HepG2 (cell line): ENCODE measurements around the gene COMT. TPM values are rescaled to one million over a fixed set of nuclear protein-coding genes. Genes with fewer than 3 reads are reported as not detected.
A peak's percentile ranks its signal among the peaks of the same experiment; 100 is the strongest.

ENCODE experiments used
- ATAC-seq: fragments of 200-7000 bp; cut with Tn5 transposase; 3 replicates; pipeline ENCODE4 v1.9.1; 2020; ENCODE audit warnings: mild to moderate bottlenecking, moderate library complexity
- BruUV-seq: library from RNA; stranded (reverse); fragments of 400-500 nt; replicated peaks from 2 replicates; lab custom pipeline; 2021; lab: Mats Ljungman, UMichigan
- CTCF ChIA-PET: fragments of 300-600 bp; formaldehyde crosslinking; extraction: SDS; loops from one replicate; lab custom pipeline; 2021; ENCODE audit warnings: low total read pairs, inconsistent platforms, low intra/inter-chr PET ratio; lab: Yijun Ruan, JAX
- POLR2A ChIA-PET: fragments of 350-600 bp; sonication (Branson Sonifier 250); formaldehyde crosslinking; loops from one replicate; lab custom pipeline; 2020; ENCODE audit warnings: antibody characterized with exemption, inconsistent platforms; lab: Yijun Ruan, JAX
- DNase-seq: peaks from one replicate; pipeline ENCODE4 v3.0.0-alpha.2; 2015; ENCODE audit warnings: low spot score
- FAIRE-seq: peaks from 3 replicates; lab custom pipeline; 2011; peaks lifted over from hg19 to GRCh38; lab: Jason Lieb, UNC
- H2AFZ ChIP-seq: one replicate; pipeline ENCODE4 v1.6.1; 2011; ENCODE audit warnings: low read length, inconsistent platforms
- H3K27ac ChIP-seq: fragments of 300-600 bp; 3 replicates; pipeline ENCODE4 v1.8.0; 2011; ENCODE audit warnings: mixed run types, mild to moderate bottlenecking, mixed read lengths, low read length, inconsistent platforms; ENCODE audit not compliant: insufficient read depth; ENCODE audit errors: extremely low read length
- H3K27me3 ChIP-seq, 2 experiments: fragments of 200-600 bp in 1 of 2; 2 replicates in 1 of 2; 3 replicates in 1 of 2; pipeline versions ENCODE4 v1.6.0 to v1.8.0; 2011; ENCODE audit warnings: low read length in 2 of 2, mild to moderate bottlenecking in 2 of 2, moderate library complexity in 2 of 2, inconsistent platforms in 1 of 2; ENCODE audit not compliant: insufficient read depth in 2 of 2, control insufficient read depth in 1 of 2
- H3K36me3 ChIP-seq, 2 experiments: fragments of 200-600 bp in 1 of 2; replicated peaks in 1 of 2; 2 replicates in 1 of 2; 3 replicates in 1 of 2; pipeline versions ENCODE4 v1.5.1 to v1.8.0; 2011; ENCODE audit warnings: low read length in 2 of 2, inconsistent platforms in 1 of 2; ENCODE audit not compliant: insufficient read depth in 2 of 2, control insufficient read depth in 1 of 2
- H3K4me1 ChIP-seq: 2 replicates; pipeline ENCODE4 v1.5.1; 2012; ENCODE audit warnings: low read length, inconsistent platforms; ENCODE audit not compliant: insufficient read depth
- H3K4me2 ChIP-seq: 2 replicates; pipeline ENCODE4 v1.6.0; 2011; ENCODE audit warnings: low read depth, low read length, inconsistent platforms
- H3K4me3 ChIP-seq, 3 experiments: fragments of 200-600 bp in 1 of 3; sonication (generic), shearing (Covaris generic) in 1 of 3; replicated peaks in 1 of 3; 2 replicates each; pipeline ENCODE4 v1.5.1; 2011 to 2016; ENCODE audit warnings: low read length in 3 of 3, inconsistent platforms in 2 of 3, low read depth in 2 of 3, mild to moderate bottlenecking in 2 of 3, control low read depth in 1 of 3, mixed read lengths in 1 of 3; ENCODE audit not compliant: insufficient read depth in 1 of 3
- H3K79me2 ChIP-seq: one replicate; pipeline ENCODE4 v1.6.1; 2011; ENCODE audit warnings: low read length, inconsistent platforms; ENCODE audit not compliant: insufficient read depth
- H3K9ac ChIP-seq: 2 replicates; pipeline ENCODE4 v1.6.0; 2011; ENCODE audit warnings: mild to moderate bottlenecking, low read depth, low read length, inconsistent platforms; ENCODE audit not compliant: insufficient read depth
- H3K9me3 ChIP-seq: 2 replicates; pipeline ENCODE4 v1.5.1; 2012; ENCODE audit warnings: mild to moderate bottlenecking, low read length
- H4K20me1 ChIP-seq: 2 replicates; pipeline ENCODE4 v1.6.0; 2011; ENCODE audit warnings: inconsistent platforms, mild to moderate bottlenecking, low read length, moderate library complexity; ENCODE audit not compliant: insufficient read depth
- CHD4 ChIP-seq: fragments of 200-600 bp; sonication (generic); IDR thresholded peaks from 2 replicates; pipeline ENCODE4 v1.7.0; 2017; ENCODE audit warnings: mild to moderate bottlenecking, low read length, borderline replicate concordance
- LBX2 ChIP-seq: sonication (generic); formaldehyde crosslinking; IDR thresholded peaks from 2 replicates; pipeline ENCODE4 v1.5.0; 2020; ENCODE audit warnings: missing genetic modification reagents, mild to moderate bottlenecking, borderline replicate concordance
- MEIS2 ChIP-seq: sonication (generic); formaldehyde crosslinking; IDR thresholded peaks from 2 replicates; pipeline ENCODE4 v1.9.0; 2021; ENCODE audit warnings: mild to moderate bottlenecking, missing genetic modification reagents
- NFYB ChIP-seq: sonication (generic); formaldehyde crosslinking; IDR thresholded peaks from 2 replicates; pipeline ENCODE4 v1.4.0; 2020; ENCODE audit warnings: missing genetic modification reagents
- NPAS2 ChIP-seq: sonication (generic); formaldehyde crosslinking; IDR thresholded peaks from 2 replicates; pipeline ENCODE4 v1.8.0; 2022; ENCODE audit warnings: mild to moderate bottlenecking, missing genetic modification reagents, borderline replicate concordance
- ZNF331 ChIP-seq: sonication (generic); formaldehyde crosslinking; IDR thresholded peaks from 2 replicates; pipeline ENCODE4 v1.4.0; 2020; ENCODE audit warnings: missing genetic modification reagents
- ZNF382 ChIP-seq: sonication (generic); formaldehyde crosslinking; IDR thresholded peaks from 2 replicates; pipeline ENCODE4 v1.5.0; 2020; ENCODE audit warnings: missing genetic modification reagents, mild to moderate bottlenecking, borderline replicate concordance
- ZNF44 ChIP-seq: sonication (generic); formaldehyde crosslinking; IDR thresholded peaks from 2 replicates; pipeline ENCODE4 v1.5.1; 2020; ENCODE audit warnings: mild to moderate bottlenecking, missing genetic modification reagents
- ZNF577 ChIP-seq: sonication (generic); formaldehyde crosslinking; IDR thresholded peaks from 2 replicates; pipeline ENCODE4 v1.4.0; 2020; ENCODE audit warnings: mild to moderate bottlenecking, low read depth, missing genetic modification reagents, borderline replicate concordance
- ZNF597 ChIP-seq: sonication (generic); formaldehyde crosslinking; IDR thresholded peaks from 2 replicates; pipeline ENCODE4 v1.5.0; 2020; ENCODE audit warnings: missing genetic modification reagents
- ZNF607 ChIP-seq: sonication (generic); formaldehyde crosslinking; IDR thresholded peaks from 2 replicates; pipeline ENCODE4 v1.5.1; 2020; ENCODE audit warnings: missing genetic modification reagents, mild to moderate bottlenecking, borderline replicate concordance
- ZNF772 ChIP-seq: sonication (generic); formaldehyde crosslinking; IDR thresholded peaks from 2 replicates; pipeline ENCODE4 v1.5.0; 2020; ENCODE audit warnings: mild to moderate bottlenecking, missing genetic modification reagents
- ZNF788 ChIP-seq: sonication (generic); formaldehyde crosslinking; IDR thresholded peaks from 2 replicates; pipeline ENCODE4 v1.5.0; 2020; ENCODE audit warnings: mild to moderate bottlenecking, missing genetic modification reagents, borderline replicate concordance
- WGBS: methylation state at CpG from one replicate; pipeline ENCODE4 v1.1.6; 2017; ENCODE audit warnings: low lambda C conversion rate; 5-methylcytosine and 5-hydroxymethylcytosine counted together
- in situ Hi-C: cut with HindIII; loops from 2 replicates; pipeline ENCODE4 v1.10.0; 2017; ENCODE audit warnings: low pct_unique_long_range_greater_than_20kb; ENCODE audit not compliant: extremely low pct_ligation_motif_present
- intact Hi-C: fragments of 100-400 bp; cut with micrococcal nuclease; formaldehyde crosslinking; loops from one replicate; pipeline ENCODE4 v1.10.0; 2022; ENCODE audit not compliant: unreplicated experiment
- polyA plus RNA-seq, 8 experiments: library from polyadenylated mRNA; depleted of rRNA in 3 of 8; stranded (reverse) in 7 of 8; unstranded in 1 of 8; fragments of >200 nt; fragmentation: Illumina TruSeq in 4 of 8; extraction: Trizol in 4 of 8; gene quantifications; 2 replicates each; pipeline versions ENCODE4 v1.2.1 to v1.2.3, GENCODE V29; 2011 to 2016; ENCODE audit warnings: low read depth in 4 of 8, missing spikeins in 1 of 8, mixed read lengths in 1 of 8; ENCODE audit not compliant: insufficient read depth in 1 of 8
- total RNA-seq, 5 experiments: library from RNA; depleted of rRNA; stranded (reverse); fragments of >200 nt; fragmentation: Illumina TruSeq; extraction: Trizol; gene quantifications; 2 replicates each; pipeline ENCODE4 v1.2.3, GENCODE V29; 2016; ENCODE audit warnings: low read depth in 1 of 5
- TF ChIP-seq, protein P1 (sequence below): sonication (generic); formaldehyde crosslinking; IDR thresholded peaks from 2 replicates; pipeline ENCODE4 v1.4.0; 2020; ENCODE audit warnings: missing genetic modification reagents
- TF ChIP-seq, protein P2 (sequence below): sonication (generic); formaldehyde crosslinking; IDR thresholded peaks from 2 replicates; pipeline ENCODE4 v1.8.1; 2023; ENCODE audit warnings: mild to moderate bottlenecking, missing genetic modification reagents
- TF ChIP-seq, protein P3 (sequence below): sonication (generic); formaldehyde crosslinking; IDR thresholded peaks from 2 replicates; pipeline ENCODE4 v1.4.0; 2020; ENCODE audit warnings: missing genetic modification reagents

Gene COMT
- total and polyA plus RNA-seq, 2 of the 13 experiments (the other 11 are each of a cell fraction or from before 2014, with no cell fraction given) = 156 to 162 TPM

DNA sequence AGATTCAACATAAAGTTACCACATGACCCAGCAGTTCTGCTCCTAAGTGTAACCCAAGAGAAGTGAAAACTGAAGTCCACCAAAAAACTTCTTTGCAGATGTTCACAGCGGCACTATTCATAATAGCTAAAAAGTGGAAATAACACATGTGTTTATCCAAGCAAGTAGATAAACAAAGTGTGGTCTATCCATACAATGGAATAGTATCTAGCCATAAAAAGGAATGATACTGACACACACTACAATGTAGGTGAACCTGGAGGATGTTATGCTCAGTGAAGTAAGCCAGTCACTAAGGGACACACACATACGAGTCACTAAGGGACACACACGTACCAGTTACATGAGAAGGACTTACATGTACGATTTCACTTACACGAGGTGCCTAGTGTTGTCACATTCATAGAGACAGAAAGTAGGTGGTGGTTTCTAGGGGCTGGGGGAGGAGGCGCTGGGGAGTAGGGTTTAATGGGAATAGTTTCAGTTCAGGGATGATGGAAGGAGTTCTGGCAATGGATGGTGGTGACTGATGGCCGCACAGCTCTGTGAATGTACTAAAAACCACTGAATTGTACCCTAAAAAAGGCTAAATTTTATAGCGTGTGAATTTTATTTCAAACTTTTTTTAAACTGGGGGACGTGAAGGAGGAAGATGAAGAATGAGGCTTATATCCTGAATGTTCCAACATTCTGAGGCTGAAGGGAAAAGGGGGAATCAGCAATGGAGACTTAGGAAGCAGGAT lies 27.2 kb upstream of the COMT start:
- ATAC-seq = no peak
- intact Hi-C loops = no loop called here
- H3K27me3 ChIP-seq = no peaks in the 10 kb centered on the region
- 96% methylated on average over 9 of the region's 9 CpGs for WGBS
- no peak for DNase-seq
- no peak overlapping the region for H3K4me2 ChIP-seq
- CTCF ChIA-PET = no interaction called here
- no peak overlapping the region for H3K4me3 ChIP-seq
- no peak overlapping the region for H3K27ac ChIP-seq
- FAIRE-seq = no peak
- POLR2A ChIA-PET = interaction anchor here (1.5 kb wide), 1 partner anchor 29 kb away, joined by 4 read pairs; no protein-coding TSS in a partner anchor
- 0 out of 2 replicates have a peak, but pooled peaks cover 4% of the 10 kb centered on the region for H3K9me3 ChIP-seq
- BruUV-seq = TSS peak; percentile 62
- peaks cover 24 to 74% of the 10 kb centered on the region in 2 experiments; a peak in 4 of 5 replicates for H3K36me3 ChIP-seq
- no peak overlapping the region for H2AFZ ChIP-seq
- H3K9ac ChIP-seq = no peak overlapping the region
- no peaks in the 10 kb centered on the region; the same call in 1 of the 2 replicates for H4K20me1 ChIP-seq
- no peaks in the 10 kb centered on the region for H3K79me2 ChIP-seq
- H3K4me1 ChIP-seq = peaks cover 10% of the 10 kb centered on the region
- in situ Hi-C loops = loop anchor here (10.0 kb wide), 1 partner anchor 160 kb away; no protein-coding TSS in a partner anchor
- TF ChIP-seq ZNF788 (no peak), ZNF44 (CRISPR knock-in tag) (no peak), CHD4 (no peak), ZNF331 (CRISPR knock-in tag) (no peak), ZNF772 (CRISPR knock-in tag) (no peak), ZNF577 (CRISPR knock-in tag) (no peak), ZNF597 (no peak), MEIS2 (CRISPR knock-in tag) (no peak), LBX2 (CRISPR knock-in tag) (no peak), ZNF607 (CRISPR knock-in tag) (no peak), ZNF382 (CRISPR knock-in tag) (no peak), NPAS2 (CRISPR knock-in tag) (no peak), NFYB (no peak)
- TF ChIP-seq, protein P1, sequence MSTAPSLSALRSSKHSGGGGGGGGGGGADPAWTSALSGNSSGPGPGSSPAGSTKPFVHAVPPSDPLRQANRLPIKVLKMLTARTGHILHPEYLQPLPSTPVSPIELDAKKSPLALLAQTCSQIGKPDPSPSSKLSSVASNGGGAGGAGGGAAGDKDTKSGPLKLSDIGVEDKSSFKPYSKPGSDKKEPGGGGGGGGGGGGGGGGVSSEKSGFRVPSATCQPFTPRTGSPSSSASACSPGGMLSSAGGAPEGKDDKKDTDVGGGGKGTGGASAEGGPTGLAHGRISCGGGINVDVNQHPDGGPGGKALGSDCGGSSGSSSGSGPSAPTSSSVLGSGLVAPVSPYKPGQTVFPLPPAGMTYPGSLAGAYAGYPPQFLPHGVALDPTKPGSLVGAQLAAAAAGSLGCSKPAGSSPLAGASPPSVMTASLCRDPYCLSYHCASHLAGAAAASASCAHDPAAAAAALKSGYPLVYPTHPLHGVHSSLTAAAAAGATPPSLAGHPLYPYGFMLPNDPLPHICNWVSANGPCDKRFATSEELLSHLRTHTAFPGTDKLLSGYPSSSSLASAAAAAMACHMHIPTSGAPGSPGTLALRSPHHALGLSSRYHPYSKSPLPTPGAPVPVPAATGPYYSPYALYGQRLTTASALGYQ (CRISPR knock-in tag) = no peak
- TF ChIP-seq, protein P2, sequence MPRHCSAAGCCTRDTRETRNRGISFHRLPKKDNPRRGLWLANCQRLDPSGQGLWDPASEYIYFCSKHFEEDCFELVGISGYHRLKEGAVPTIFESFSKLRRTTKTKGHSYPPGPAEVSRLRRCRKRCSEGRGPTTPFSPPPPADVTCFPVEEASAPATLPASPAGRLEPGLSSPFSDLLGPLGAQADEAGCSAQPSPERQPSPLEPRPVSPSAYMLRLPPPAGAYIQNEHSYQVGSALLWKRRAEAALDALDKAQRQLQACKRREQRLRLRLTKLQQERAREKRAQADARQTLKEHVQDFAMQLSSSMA = no peak
- TF ChIP-seq, protein P3, sequence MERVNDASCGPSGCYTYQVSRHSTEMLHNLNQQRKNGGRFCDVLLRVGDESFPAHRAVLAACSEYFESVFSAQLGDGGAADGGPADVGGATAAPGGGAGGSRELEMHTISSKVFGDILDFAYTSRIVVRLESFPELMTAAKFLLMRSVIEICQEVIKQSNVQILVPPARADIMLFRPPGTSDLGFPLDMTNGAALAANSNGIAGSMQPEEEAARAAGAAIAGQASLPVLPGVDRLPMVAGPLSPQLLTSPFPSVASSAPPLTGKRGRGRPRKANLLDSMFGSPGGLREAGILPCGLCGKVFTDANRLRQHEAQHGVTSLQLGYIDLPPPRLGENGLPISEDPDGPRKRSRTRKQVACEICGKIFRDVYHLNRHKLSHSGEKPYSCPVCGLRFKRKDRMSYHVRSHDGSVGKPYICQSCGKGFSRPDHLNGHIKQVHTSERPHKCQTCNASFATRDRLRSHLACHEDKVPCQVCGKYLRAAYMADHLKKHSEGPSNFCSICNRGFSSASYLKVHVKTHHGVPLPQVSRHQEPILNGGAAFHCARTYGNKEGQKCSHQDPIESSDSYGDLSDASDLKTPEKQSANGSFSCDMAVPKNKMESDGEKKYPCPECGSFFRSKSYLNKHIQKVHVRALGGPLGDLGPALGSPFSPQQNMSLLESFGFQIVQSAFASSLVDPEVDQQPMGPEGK = no peak
